ENCODE data around the gene MYB.

MYB gene

DNA sequence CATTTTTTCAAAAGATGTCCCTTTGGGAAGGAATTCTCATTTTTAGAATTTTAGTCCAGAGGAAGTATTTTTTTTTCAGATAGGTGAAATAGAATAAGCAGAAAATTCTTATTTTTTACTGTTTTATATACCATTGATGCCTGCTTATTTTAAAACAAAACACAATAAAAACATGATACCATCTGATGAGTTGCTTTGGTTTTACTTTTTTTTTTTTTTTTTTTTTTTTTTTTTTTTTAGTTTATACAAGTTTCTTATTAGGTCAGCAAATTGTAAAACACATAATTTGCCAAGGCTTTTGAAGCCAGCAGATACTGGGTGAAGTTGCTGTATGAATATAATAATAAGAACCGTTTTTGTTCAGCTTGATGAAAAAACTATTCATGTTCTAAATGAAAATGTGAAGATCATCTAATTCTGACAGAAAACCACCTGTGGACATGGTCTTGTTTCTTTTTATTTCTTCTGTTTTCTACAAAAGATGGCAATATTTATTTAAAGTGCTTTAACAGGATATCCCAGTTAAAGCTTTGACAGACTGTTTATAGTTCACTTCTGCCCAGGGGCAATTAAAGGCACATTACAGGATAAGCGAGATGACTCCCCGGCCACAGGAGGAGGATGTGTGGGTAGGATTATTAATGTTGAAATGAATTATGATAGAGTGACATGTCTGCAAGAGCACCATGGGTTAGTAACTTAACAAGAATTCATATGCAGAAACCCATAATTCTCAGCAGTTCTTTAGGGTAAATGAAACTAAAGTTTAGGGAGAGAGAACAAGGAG is 31.1 kb downstream of the MYB start:
- no peak for DNase-seq (ENCODE audit: low read depth)
- H3K4me3 ChIP-seq (ENCODE audit: low read depth, low read length) = no peak overlapping the region

DNA sequence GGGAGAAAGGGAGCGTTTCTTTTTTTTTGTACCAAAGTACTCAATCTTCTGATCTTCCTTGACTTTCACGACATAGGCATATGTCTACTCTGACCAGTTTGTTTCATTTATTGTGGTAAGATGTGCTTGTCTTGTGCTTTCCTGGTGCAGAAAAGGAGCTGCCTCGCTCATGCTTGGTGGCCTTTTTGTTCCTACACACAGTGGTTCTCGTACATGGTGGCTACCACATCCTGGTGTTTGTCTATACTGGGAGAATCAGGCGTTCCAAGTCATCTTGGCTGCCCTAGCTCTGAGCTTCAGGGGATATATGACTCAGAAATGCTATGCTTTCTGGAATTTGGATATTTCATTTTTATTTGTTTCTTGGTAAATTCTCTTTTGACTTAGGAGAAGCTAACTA is 31.8 kb downstream of the MYB start:
- TF ChIP-seq, protein P1, sequence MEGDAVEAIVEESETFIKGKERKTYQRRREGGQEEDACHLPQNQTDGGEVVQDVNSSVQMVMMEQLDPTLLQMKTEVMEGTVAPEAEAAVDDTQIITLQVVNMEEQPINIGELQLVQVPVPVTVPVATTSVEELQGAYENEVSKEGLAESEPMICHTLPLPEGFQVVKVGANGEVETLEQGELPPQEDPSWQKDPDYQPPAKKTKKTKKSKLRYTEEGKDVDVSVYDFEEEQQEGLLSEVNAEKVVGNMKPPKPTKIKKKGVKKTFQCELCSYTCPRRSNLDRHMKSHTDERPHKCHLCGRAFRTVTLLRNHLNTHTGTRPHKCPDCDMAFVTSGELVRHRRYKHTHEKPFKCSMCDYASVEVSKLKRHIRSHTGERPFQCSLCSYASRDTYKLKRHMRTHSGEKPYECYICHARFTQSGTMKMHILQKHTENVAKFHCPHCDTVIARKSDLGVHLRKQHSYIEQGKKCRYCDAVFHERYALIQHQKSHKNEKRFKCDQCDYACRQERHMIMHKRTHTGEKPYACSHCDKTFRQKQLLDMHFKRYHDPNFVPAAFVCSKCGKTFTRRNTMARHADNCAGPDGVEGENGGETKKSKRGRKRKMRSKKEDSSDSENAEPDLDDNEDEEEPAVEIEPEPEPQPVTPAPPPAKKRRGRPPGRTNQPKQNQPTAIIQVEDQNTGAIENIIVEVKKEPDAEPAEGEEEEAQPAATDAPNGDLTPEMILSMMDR (IDR thresholded peaks at IDR 0.05; ENCODE audit: insufficient read depth, low read depth, low read length, missing control alignments) = no peak
- DNase-seq (ENCODE audit: low read depth) = no peak
- no peak overlapping the region for H3K4me3 ChIP-seq (ENCODE audit: low read depth, low read length)

More for the DNA sequence above, 31.1 kb downstream of the MYB start:
- TF ChIP-seq, protein P1 (IDR thresholded peaks at IDR 0.05; ENCODE audit: insufficient read depth, low read depth, low read length, missing control alignments) = no peak

DNA sequence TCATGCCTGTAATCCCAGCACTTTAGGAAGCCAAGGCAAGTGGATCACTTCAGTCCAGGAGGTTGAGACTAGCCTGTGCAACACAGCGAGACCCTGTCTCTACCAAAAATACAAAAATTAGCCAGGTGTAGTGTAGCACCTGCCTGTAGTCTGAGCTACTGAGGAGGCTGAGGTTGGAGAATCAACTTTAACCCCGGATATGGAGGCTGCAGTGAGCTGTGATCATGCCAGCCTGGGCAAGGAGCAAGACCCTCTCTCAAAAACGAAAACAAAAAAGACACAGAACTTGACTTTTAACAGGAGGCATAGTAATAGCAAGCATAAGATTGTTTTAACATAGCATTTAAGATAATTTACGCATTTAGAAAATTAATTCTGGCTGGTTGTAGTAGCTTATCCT is 32.5 kb downstream of the MYB start:
- no peak for DNase-seq (ENCODE audit: low read depth)
- no peak overlapping the region for H3K4me3 ChIP-seq (ENCODE audit: low read depth, low read length)
- TF ChIP-seq, protein P1 (IDR thresholded peaks at IDR 0.05; ENCODE audit: insufficient read depth, low read depth, low read length, missing control alignments) = no peak

DNA sequence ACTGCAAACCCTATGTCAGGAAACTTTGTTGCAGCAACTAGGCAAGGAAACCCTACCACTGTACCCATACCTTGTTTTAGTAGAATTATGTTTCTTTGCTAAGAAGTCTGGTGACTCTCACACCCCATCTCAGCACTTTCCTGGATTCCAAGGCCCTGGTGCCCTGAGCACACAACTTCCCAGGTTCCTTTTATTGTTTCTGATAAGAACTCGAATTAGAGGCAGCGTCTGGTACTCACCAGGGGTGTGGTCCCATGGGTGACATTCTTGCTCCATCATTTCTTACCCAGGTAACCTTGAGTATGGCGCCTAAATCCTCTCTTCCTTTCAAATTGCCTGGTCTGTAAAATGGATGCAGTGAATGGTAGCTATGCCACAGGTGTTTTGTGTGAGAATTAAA is 34.1 kb downstream of the MYB start:
- no peak overlapping the region for H3K4me3 ChIP-seq (ENCODE audit: low read depth, low read length)
- DNase-seq (ENCODE audit: low read depth) = no peak
- TF ChIP-seq, protein P1 (IDR thresholded peaks at IDR 0.05; ENCODE audit: insufficient read depth, low read depth, low read length, missing control alignments) = no peak

DNA sequence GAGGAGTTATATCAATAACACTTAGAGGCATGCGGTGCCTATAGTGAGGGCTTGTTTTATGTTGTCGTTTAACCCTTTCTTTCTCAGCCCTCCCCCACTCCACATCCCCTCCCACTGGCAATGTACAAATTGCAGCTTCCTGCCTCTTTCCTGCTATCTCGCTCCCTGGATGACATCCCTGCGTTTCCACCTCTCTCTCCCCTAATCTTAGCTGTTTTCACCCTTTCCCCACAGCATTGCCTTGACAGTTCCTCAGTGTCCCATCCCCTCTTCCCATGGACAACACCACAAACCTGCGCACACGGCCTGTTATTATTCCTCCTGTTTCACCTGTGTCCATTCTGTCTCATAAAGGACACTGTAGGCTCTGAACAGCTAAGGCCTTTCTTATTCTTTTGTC is 34.5 kb downstream of the MYB start:
- TF ChIP-seq, protein P1 (IDR thresholded peaks at IDR 0.05; ENCODE audit: insufficient read depth, low read depth, low read length, missing control alignments) = no peak
- DNase-seq (ENCODE audit: low read depth) = no peak
- no peak overlapping the region for H3K4me3 ChIP-seq (ENCODE audit: low read depth, low read length)

DNA sequence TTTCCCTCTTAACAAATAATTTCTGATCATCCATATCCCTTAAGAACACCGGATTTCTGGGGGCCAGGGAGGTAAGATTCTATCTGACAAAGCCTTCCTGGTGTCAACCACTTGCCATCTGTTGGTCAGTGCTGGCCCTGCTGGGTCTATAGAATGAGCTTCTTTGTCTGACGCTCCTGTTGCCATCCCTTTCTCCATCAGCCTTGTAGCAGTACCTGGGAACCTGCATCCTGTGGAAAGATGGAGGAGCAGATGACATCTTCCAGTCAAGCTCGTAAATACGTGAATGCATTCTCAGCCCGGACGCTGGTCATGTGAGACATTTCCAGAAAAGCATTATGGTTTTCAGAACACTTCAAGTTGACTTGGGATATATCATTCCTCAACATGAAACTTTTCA is 36.6 kb downstream of the MYB start:
- DNase-seq (ENCODE audit: low read depth) = no peak
- TF ChIP-seq, protein P1 (IDR thresholded peaks at IDR 0.05; ENCODE audit: insufficient read depth, low read depth, low read length, missing control alignments) = no peak
- H3K4me3 ChIP-seq (ENCODE audit: low read depth, low read length) = no peak overlapping the region

DNA sequence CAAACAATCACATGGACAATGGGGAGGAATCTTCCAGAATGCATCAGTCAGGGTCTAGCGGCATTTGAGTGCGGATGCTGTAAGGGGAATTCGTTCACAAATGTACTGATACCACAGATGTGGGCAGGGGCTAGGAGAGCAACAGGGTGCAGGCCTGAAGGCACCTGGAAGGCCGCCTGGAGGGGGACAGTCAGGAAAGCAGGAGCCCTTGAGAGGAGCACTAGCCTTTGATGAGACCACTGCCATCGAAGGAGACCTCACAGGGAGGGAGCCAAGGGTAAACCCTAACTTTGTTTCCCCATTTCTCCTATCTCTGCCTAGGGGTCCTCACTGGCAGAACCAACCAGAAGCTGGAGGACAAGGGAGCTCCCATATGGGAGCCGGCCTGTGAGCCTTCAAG is 38.2 kb downstream of the MYB start:
- H3K4me3 ChIP-seq (ENCODE audit: low read depth, low read length) = no peak overlapping the region
- no peak for DNase-seq (ENCODE audit: low read depth)
- TF ChIP-seq, protein P1 (IDR thresholded peaks at IDR 0.05; ENCODE audit: insufficient read depth, low read depth, low read length, missing control alignments) = no peak
